Fibroblast of lung (primary cell): ENCODE measurements around the gene AIFM1. TPM values are rescaled to one million over a fixed set of nuclear protein-coding genes. Genes with fewer than 3 reads are reported as not detected.
A peak's percentile ranks its signal among the peaks of the same experiment; 100 is the strongest.

ENCODE experiments used
- DNase-seq, 2 donors: peaks; one replicate each; pipeline versions ENCODE4 v3.0.0 to v3.0.0-alpha.2; 2010; ENCODE audit warnings: low read depth in 2 of 2
- H2AFZ ChIP-seq: 2 replicates; pipeline ENCODE4 v1.5.1; 2012; ENCODE audit warnings: low read length, control low read depth, inconsistent platforms
- H3K27ac ChIP-seq: 2 replicates; pipeline ENCODE4 v1.5.1; 2011; ENCODE audit warnings: low read length, control low read depth; ENCODE audit not compliant: insufficient read depth
- H3K27me3 ChIP-seq: 2 replicates; pipeline ENCODE4 v1.5.1; 2011; ENCODE audit warnings: mild to moderate bottlenecking, low read length; ENCODE audit not compliant: control insufficient read depth, insufficient read depth
- H3K36me3 ChIP-seq: 2 replicates; pipeline ENCODE4 v1.5.1; 2011; ENCODE audit warnings: low read length; ENCODE audit not compliant: control insufficient read depth, insufficient read depth
- H3K4me1 ChIP-seq: 2 replicates; pipeline ENCODE4 v1.5.1; 2011; ENCODE audit warnings: low read length; ENCODE audit not compliant: control insufficient read depth, insufficient read depth; ENCODE audit errors: extremely low read depth
- H3K4me2 ChIP-seq: 2 replicates; pipeline ENCODE4 v1.5.1; 2011; ENCODE audit warnings: low read length, control low read depth; ENCODE audit not compliant: insufficient read depth; ENCODE audit errors: extremely low read depth
- H3K4me3 ChIP-seq, 4 experiments: fragments of 200-600 bp in 1 of 4; sonication (generic) in 1 of 4; replicated peaks in 1 of 4; 2 replicates each; pipeline ENCODE4 v1.5.1; 2011 to 2016; ENCODE audit warnings: low read length in 4 of 4, low read depth in 3 of 4, mild to moderate bottlenecking in 3 of 4, control low read depth in 2 of 4, inconsistent platforms in 1 of 4, mixed read lengths in 1 of 4; ENCODE audit not compliant: insufficient read depth in 1 of 4; ENCODE audit errors: control extremely low read depth in 1 of 4
- H3K79me2 ChIP-seq: 2 replicates; pipeline ENCODE4 v1.5.1; 2012; ENCODE audit warnings: mild to moderate bottlenecking, low read length, inconsistent platforms; ENCODE audit not compliant: control insufficient read depth, insufficient read depth
- H3K9ac ChIP-seq: 2 replicates; pipeline ENCODE4 v1.5.1; 2011; ENCODE audit warnings: mild to moderate bottlenecking, low read length, control low read depth; ENCODE audit not compliant: insufficient read depth
- H3K9me3 ChIP-seq: 2 replicates; pipeline ENCODE4 v1.5.1; 2012; ENCODE audit warnings: low read depth, low read length; ENCODE audit not compliant: control insufficient read depth, insufficient read depth
- H4K20me1 ChIP-seq: 2 replicates; pipeline ENCODE4 v1.5.1; 2011; ENCODE audit warnings: low read length; ENCODE audit not compliant: control insufficient read depth, insufficient read depth; ENCODE audit errors: extremely low read depth
- EZH2 ChIP-seq: IDR thresholded peaks from 2 replicates; pipeline ENCODE4 v1.5.1; 2012; ENCODE audit warnings: low read length, control low read depth, mild to moderate bottlenecking; ENCODE audit errors: missing control alignments
- polyA plus RNA-seq, 2 donors: library from polyadenylated mRNA; depleted of rRNA in 1 of 2; stranded (reverse) in 1 of 2; unstranded in 1 of 2; fragments of >200 nt; gene quantifications; 2 replicates each; pipeline ENCODE4 v1.2.1, GENCODE V29; 2011 to 2012; ENCODE audit warnings: missing spikeins in 1 of 2
- total RNA-seq: library from RNA; depleted of rRNA; stranded (reverse); fragments of >200 nt; gene quantifications from 2 replicates; pipeline ENCODE4 v1.2.1, GENCODE V29; 2014
- TF ChIP-seq, protein P1 (sequence below), 2 donors: IDR thresholded peaks in 1 of 2; conservative IDR thresholded peaks in 1 of 2; 1 replicate in 1 of 2; 2 replicates in 1 of 2; pipeline ENCODE4 v1.5.1; 2011 to 2012; ENCODE audit warnings: low read length in 2 of 2, control low read depth in 1 of 2, inconsistent platforms in 1 of 2, low read depth in 1 of 2, mild to moderate bottlenecking in 1 of 2

AIFM1 gene
- total and polyA plus RNA-seq, 2 donors (not counting 1 experiment from before 2014, with no cell fraction given): 23.1 to 36.1 TPM

DNA sequence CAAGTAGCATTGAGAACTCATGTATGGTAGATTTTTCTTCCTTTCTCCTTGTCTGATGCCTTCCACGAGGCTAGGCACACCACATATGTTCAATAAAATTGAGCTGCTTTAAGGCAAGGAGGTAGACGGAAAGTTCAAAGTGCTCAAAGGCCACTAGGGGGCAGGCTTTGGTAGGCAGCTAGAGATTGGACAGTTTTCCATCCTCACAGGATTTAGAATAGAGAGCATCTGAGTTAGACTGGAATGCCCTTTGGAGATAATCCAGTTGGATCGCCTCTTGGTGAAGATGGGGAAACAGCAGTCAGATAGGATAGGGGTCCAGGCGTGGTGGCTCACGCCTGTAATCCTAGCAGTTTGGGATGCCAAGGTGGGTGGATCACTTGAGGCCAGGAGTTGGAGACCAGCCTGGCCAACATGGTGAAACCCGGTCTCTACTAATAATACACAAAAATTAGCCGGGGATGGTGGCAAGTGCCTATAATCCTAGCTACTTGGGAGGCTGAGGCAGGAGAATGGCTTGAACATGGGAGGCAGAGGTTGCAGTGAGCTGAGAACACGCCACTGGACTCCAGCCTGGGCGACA lies 85.7 kb downstream of the AIFM1 start:
- H3K36me3 ChIP-seq: no peaks in the 10 kb centered on the region
- H2AFZ ChIP-seq: no peak overlapping the region
- no peaks in the 10 kb centered on the region for H3K9me3 ChIP-seq
- no peak overlapping the region for H3K4me2 ChIP-seq
- no peaks in the 10 kb centered on the region for H3K79me2 ChIP-seq
- peaks cover 7% of the 10 kb centered on the region for H3K4me1 ChIP-seq
- no peak overlapping the region for H3K9ac ChIP-seq
- H3K27me3 ChIP-seq: no peaks in the 10 kb centered on the region
- H3K4me3 ChIP-seq: no peak overlapping the region
- peak; percentile 50 to 78 for DNase-seq
- H4K20me1 ChIP-seq: no peaks in the 10 kb centered on the region
- TF ChIP-seq, protein P1, sequence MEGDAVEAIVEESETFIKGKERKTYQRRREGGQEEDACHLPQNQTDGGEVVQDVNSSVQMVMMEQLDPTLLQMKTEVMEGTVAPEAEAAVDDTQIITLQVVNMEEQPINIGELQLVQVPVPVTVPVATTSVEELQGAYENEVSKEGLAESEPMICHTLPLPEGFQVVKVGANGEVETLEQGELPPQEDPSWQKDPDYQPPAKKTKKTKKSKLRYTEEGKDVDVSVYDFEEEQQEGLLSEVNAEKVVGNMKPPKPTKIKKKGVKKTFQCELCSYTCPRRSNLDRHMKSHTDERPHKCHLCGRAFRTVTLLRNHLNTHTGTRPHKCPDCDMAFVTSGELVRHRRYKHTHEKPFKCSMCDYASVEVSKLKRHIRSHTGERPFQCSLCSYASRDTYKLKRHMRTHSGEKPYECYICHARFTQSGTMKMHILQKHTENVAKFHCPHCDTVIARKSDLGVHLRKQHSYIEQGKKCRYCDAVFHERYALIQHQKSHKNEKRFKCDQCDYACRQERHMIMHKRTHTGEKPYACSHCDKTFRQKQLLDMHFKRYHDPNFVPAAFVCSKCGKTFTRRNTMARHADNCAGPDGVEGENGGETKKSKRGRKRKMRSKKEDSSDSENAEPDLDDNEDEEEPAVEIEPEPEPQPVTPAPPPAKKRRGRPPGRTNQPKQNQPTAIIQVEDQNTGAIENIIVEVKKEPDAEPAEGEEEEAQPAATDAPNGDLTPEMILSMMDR (conservative IDR thresholded peaks at IDR 0.05 in 1 of 2, IDR thresholded peaks at IDR 0.05 in 1 of 2; ENCODE audit: low read depth in 1 of 2, low read length in 2 of 2): peak; percentile 52 to 69
- TF ChIP-seq EZH2: no peak
- H3K27ac ChIP-seq: no peak overlapping the region

Other genes with a start within 250 kb of the AIFM1 start
- 1.3 and 2.8 TPM in 2 replicates for gene BCORL1, start 183.2 kb downstream of the AIFM1 start, total RNA-seq
- gene BCORL1, start 183.2 kb downstream of the AIFM1 start, polyA plus RNA-seq: 1.1 and 1.3 TPM in 2 replicates
- gene ELF4, start 55.3 kb downstream of the AIFM1 start, total RNA-seq: 5.9 and 9.9 TPM in 2 replicates
- gene ELF4, start 55.3 kb downstream of the AIFM1 start, polyA plus RNA-seq: 13.7 and 17.0 TPM in 2 replicates
- 12.6 and 18.3 TPM in 2 replicates for gene RAB33A, start 6.1 kb upstream of the AIFM1 start, total RNA-seq
- gene RAB33A, start 6.1 kb upstream of the AIFM1 start, polyA plus RNA-seq: 2.8 and 4.0 TPM in 2 replicates
- gene ZNF280C, start 103.1 kb upstream of the AIFM1 start, total RNA-seq: 2.3 and 4.1 TPM in 2 replicates
- gene ZNF280C, start 103.1 kb upstream of the AIFM1 start, polyA plus RNA-seq: 7.6 and 8.7 TPM in 2 replicates
- 8.0 and 11.2 TPM in 2 replicates for gene SLC25A14, start 174.1 kb upstream of the AIFM1 start, total RNA-seq
- 11.9 and 15.2 TPM in 2 replicates for gene SLC25A14, start 174.1 kb upstream of the AIFM1 start, polyA plus RNA-seq
- not detected in 2 replicates for gene GPR119, start 219.8 kb upstream of the AIFM1 start, total RNA-seq
- gene GPR119, start 219.8 kb upstream of the AIFM1 start, polyA plus RNA-seq: not detected in 2 replicates
- 32.0 and 37.2 TPM in 2 replicates for gene RBMX2, start 236.1 kb upstream of the AIFM1 start, total RNA-seq
- 20.8 and 22.0 TPM in 2 replicates for gene RBMX2, start 236.1 kb upstream of the AIFM1 start, polyA plus RNA-seq